Astrocyte of the cerebellum (primary cell): ENCODE data around the gene DYNC1I1.

Experiments
- DNase-seq: peaks from one replicate; pipeline ENCODE4 v3.0.0-alpha.2; 2011; ENCODE audit warnings: low read depth
- H3K4me3 ChIP-seq: 2 replicates; pipeline ENCODE4 v1.5.1; 2011; ENCODE audit warnings: mild to moderate bottlenecking, low read depth, low read length, moderate library complexity
- in situ Hi-C: cut with HindIII; loops from 2 replicates; pipeline ENCODE4 v1.10.0; 2017; ENCODE audit warnings: low sequenced_read_pairs
- TF ChIP-seq, protein P1 (sequence below): IDR thresholded peaks from 2 replicates; pipeline ENCODE4 v1.5.1; 2012; ENCODE audit warnings: low read length, low read depth, moderate library complexity, mild to moderate bottlenecking; ENCODE audit errors: missing control alignments

The DYNC1I1 gene

DNA sequence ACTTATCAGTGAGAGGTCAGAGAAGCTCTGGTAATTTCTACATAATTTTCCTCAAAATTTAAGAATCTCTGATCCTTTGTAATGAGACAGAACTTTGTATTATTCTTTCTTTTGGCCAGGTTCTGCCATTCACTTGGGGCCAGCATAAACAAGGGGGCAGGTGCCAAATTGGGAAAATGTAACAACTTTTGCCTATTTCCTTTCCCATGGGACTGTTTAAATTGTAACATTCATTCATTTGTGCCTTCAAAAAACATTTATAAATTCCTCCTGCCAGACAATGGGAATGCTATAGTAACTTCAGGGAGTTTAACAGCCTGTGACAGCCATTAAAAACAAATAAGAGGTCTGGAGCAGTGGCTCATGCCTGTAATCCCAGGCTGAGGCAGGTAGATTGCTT lies 12.4 kb downstream of the DYNC1I1 start:
- in situ Hi-C loops: no loop called here
- TF ChIP-seq, protein P1, sequence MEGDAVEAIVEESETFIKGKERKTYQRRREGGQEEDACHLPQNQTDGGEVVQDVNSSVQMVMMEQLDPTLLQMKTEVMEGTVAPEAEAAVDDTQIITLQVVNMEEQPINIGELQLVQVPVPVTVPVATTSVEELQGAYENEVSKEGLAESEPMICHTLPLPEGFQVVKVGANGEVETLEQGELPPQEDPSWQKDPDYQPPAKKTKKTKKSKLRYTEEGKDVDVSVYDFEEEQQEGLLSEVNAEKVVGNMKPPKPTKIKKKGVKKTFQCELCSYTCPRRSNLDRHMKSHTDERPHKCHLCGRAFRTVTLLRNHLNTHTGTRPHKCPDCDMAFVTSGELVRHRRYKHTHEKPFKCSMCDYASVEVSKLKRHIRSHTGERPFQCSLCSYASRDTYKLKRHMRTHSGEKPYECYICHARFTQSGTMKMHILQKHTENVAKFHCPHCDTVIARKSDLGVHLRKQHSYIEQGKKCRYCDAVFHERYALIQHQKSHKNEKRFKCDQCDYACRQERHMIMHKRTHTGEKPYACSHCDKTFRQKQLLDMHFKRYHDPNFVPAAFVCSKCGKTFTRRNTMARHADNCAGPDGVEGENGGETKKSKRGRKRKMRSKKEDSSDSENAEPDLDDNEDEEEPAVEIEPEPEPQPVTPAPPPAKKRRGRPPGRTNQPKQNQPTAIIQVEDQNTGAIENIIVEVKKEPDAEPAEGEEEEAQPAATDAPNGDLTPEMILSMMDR: no peak

DNA sequence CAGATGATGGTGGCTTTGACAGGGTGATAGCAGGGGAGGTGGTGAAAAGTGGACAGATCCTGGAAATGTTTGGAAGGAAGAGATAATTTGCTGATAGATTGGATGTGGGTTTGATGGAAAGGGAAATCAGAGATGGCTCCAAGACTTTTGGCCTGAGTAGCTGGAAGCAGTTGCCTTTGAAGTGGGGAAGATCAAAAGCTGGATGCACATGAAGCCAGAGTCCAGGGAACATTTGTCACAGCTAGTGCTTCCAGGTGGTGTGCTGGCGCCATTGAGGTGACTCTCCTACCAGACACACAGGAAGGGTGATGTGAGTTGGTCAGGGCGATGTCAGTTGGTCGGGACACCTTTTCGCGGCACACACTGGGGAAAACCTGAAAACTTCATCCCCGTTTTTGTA lies 15.9 kb downstream of the DYNC1I1 start:
- TF ChIP-seq, protein P1: no peak
- in situ Hi-C loops: no loop called here
- H3K4me3 ChIP-seq: no peak overlapping the region
- no peak for DNase-seq

More for the DNA sequence above, 12.4 kb downstream of the DYNC1I1 start:
- DNase-seq: no peak
- no peak overlapping the region for H3K4me3 ChIP-seq

DNA sequence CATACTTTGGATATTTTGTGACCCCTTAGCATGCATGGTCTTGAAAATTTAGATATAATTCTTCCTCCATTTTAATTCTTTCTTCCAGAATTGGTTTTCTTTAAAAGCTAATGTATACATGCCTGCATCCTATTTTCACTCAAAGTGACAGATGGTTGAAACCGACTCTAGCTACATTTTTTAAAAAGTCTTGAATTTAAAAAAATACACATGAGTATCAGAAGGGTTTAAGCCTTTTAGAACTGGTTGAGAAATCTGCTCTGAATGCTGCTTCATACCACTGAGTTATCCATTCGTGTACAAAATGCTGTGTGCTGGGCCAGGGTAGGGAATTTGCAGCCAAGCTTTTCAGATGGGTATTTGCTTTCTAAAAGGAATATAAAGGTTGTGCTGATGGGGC lies 16.5 kb downstream of the DYNC1I1 start:
- no peak overlapping the region for H3K4me3 ChIP-seq
- TF ChIP-seq, protein P1: no peak
- in situ Hi-C loops: no loop called here
- no peak for DNase-seq

DNA sequence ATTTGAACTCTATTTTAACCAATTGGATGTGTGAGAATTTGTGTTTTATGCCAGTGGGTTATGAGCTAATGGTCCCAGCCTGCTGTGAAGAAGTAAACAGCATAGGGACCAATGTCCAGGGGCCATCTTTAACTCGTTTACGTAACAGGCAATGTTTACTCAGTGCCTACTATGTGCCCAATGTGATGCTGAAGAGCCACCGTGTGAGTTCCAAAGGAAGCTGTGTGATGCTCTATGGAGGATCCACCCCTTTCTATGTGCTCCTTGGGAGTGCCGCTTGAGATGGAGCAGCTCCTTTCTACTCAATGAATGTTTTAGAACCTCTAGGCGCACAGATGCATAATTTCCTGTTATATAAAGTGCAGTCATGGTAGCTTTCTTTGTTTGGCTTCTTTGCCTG lies 21.3 kb downstream of the DYNC1I1 start:
- in situ Hi-C loops: no loop called here
- TF ChIP-seq, protein P1: no peak
- DNase-seq: no peak
- H3K4me3 ChIP-seq: no peak overlapping the region

DNA sequence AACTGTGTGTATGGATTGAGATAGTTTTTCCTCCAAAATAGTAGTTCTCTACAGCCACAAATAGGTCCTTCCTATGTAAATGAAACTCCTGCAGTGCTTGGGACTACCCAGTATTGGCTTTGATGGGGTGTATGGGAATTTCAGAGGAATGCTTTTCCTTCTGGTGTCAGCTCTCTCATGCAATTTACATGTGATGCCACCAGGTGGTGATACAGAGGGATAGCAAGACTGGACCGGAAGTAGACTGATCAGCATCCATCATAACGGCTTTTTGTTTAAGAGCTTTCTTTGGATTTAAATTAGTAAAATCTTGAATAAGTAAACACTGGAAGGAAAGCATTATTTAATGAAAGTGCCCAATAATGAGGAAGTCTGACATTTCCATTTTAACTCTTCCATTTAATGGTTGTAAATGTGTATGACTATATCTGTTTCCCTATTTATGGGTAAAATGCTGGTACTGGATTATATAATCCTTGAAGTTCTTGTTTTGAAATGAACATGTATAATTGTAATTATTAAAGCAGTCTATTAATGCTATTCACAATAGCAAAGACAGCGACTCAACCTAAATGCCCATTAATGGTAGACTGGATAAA lies 22.7 kb downstream of the DYNC1I1 start:
- in situ Hi-C loops: no loop called here
- no peak for DNase-seq
- TF ChIP-seq, protein P1: peak; percentile 53

DNA sequence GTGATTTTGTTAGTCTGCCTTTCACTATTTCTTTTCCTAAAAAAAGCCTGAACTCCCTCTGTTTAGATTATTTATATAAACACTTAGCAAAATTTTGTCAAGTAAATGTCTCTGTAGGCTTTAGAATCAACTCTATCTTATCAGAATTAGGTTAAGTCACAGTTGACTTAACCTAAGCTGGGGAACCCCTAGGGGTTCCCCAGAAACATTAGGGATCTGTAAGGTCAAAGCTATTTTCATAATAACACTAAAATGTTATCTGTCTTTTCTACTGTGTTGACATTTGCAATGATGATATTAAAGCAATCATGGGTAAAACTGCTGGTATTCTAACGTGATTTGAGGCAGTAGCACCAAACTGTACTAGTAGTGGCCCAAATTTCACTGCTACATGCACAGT lies 24.3 kb downstream of the DYNC1I1 start:
- in situ Hi-C loops: no loop called here
- TF ChIP-seq, protein P1: no peak
- DNase-seq: no peak
- H3K4me3 ChIP-seq: no peak overlapping the region

More for the DNA sequence above, 22.7 kb downstream of the DYNC1I1 start:
- H3K4me3 ChIP-seq: no peak overlapping the region
